Activated CD4-positive, alpha-beta T cell treated with anti-CD3 and anti-CD28 coated beads, Interleukin-2, Interleukin-6, amounts not matched to agents 100 ng/mL and 50 ng/mL, durations not matched to agents 16 hours and 8 hours (primary cell): ENCODE results near the gene MAP2.
"Not testable (repeated sequence)": the region's sequence is repeated elsewhere in the genome, so short reads cannot be mapped to it uniquely, and the experiment has no call there.

Source experiments
- DNase-seq: peaks from one replicate; pipeline ENCODE4 v3.0.0-alpha.2; 2020

MAP2 gene

DNA sequence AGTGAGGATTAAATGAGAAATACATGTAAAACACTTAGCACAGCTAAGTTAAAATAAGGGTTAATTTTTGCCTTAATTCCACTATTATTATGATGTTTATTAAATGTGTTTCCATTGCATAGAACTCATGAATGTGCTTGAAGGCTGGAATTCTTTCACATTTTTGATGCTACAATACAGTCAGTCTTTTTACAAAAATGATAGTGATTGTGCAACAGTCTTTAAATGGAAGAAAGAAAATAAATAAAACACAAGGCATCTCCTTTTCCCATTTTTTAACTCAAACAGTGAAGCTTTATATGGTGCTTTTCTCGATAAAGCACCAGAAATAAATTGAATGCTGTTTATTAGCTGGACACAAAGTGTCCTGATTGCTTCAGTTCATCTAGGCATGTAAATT is 123.9 kb downstream of the MAP2 start:
- no peak for DNase-seq

DNA sequence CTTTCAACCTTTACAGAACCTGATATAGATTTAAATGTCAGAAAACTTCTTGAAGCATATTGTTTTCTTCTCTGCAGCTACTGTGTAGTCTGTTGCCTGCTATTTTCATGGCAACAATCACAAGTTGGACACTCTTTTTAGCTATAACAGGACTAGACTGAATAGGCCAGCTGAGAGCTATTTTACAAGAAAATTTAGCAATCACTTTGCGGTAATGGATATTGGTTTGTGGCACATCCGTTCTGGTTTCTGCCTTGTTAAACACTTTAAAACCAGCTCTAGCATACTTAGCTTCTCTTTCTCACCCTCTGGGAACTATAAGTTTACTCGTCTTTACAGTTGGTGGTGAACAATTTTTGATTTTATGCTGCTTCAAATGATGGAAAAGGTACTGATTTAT is 125.7 kb downstream of the MAP2 start:
- DNase-seq, result no peak

DNA sequence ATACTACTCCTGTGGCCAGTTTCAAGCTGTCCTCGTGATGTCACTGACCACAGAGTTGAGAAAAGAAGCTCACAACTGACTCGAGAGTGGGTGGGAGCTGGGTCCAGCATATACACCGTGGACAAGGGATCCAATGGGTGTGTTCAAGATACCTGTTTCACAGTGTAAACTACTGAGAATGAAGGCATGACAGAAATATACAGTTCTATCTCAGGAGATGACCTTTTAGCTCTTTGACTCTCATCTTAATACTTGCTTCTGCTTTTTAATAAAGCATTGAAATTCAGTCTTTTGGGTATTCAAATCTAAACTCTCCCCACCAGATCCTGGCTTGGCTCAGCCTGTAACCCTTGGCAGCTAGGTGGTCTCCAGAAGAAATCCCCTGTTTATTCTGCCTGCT is 130.1 kb downstream of the MAP2 start:
- DNase-seq, result no peak

DNA sequence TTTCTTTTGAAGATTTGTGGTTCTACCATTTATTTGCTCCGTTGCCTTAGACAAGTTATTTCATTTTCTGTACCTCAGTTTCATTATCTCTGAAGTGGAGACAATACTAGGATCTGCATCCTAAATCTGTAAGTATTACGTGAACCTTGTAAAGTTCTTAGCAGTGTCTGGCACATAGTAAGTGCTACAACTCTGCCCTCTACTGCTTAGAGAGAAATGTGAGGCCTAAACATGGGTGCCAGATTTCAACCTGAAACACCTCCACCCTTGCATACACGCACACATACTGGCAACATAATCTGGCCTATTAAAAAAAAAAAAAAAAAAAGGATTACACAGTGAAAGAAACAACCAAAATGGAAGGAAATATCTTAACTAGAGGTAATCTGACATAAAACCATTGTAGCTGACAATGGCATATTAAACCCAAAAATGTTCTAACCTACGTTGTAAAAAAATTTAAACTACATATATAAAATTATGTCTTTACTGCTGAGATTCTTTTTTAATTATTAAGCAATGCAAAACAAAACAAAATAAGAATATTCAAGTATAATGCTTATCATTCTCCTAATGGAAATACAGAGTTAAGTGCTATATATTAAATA is 132.6 kb downstream of the MAP2 start:
- DNase-seq, result no peak

DNA sequence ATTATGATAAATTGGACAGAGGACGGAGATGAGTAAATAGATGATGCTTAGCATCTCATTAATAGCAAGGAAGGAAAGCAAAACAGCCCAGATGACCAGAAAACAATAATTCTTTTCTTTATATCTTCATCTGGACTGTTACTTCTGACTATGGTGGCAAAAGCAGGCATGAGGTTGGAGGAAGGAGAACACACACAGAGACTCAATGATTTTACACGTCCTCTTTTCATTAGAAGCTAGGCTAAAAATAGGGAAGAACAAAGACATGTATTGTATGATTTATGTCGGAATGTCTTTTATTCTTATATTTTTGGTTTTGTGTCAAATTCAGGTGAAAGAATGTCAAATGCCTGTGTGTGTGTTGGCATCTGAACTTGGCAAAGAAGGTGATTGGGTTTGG is 137.1 kb downstream of the MAP2 start:
- DNase-seq, result no peak

DNA sequence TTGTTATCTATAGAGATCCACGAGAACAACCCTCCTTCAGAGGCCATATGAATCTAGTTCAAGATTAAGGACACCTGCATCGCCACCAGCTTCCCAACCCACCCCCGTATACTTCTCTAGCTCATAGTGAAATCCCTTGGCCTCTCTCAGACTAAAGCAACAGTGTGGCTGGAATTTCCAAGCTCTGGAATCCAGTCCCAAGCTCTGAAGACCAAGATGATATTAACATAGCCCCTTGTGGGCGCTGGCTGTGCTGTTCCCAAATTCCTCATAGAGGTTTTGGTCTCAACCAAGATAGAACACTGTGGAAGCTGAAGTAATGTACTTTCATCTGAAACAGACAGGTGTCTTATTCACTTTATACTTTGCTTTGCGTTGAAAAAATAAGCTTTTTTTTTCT is 139.6 kb downstream of the MAP2 start:
- no peak for DNase-seq

DNA sequence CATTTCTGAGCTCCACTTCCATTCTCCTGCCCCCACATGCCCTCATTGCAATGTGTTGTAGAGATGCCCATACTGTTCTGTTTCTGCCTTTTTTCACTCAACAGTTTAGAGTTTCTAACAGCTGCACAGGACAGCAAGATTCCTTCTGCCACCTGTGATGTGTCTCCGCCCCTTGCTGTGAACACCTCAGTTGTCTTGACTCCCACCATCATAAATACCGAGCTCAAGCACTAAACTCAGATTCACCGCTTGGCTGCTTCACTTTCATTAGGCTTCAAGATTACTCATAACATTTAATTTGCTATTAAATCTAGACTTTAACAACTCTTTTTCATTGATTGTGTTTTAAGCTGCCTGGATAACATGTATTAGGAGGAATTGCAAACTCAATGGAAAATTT is 141.0 kb downstream of the MAP2 start:
- no peak for DNase-seq

DNA sequence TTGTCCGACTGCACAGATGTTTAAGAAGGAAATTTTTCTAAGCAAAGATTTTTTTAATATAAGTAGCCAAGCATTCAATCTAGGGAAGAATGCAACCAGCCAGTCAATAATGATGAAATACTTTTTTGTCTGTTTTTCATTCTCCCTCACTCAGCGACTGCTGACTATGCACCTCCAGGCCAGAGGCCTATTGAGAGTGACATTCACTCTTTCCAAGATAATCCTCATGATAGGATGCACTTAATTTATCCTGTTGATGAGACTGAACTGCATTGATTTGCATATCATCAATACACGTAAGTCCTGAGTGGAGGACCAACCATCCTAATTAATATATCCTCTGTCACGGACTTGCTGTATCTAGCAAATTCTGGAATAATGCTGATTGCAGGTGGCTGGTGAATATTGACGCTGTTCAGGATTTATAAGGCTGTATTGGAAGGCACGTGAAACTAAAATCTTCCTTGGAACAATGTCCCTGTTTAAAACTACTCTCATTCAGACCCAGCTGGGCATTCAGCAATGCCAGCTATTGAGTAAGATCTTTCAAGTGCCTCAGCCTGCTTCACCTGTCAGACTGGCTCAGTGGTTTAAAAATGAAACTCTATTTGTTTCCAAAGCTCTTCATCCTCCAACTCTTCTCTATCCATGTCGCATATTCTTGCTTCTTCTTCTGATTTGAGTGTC is 142.2 kb downstream of the MAP2 start:
- DNase-seq, result no peak

DNA sequence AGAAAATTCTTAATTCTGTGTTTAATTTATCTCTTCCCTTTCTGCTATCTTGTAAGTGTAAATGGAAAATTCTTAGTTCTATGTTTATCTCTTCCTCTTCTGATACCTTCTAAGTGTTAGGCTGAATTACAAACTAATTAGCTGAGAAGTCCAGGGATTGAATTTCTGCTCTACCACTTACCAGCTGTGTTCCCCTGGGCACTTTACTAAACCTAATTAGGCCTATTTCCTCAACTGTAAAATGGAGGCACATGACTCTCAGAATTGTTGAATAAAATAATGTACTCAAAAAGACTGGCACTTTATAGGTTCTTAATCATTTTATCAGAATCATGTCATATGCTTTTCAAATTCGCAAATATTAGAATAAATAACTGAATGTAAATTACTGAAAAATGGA is 146.3 kb downstream of the MAP2 start:
- no peak for DNase-seq

DNA sequence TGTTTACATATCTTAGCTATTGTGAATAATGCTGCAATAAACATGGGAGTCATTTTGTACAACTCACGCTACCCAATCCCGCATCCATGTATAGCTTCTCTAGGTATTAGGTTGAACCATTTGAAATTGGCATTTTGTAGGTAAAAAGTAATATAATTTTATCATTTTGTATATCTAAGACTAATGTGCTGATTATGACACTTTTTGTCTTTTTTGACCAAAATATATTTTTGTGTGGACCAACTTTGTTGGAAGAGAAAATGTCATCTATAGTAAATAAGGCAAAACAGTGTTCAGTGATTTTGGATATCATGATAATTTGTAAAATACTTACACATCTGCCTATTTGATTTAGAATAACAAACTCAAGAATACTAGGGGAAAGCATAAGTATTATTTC is 150.7 kb downstream of the MAP2 start:
- no peak for DNase-seq

DNA sequence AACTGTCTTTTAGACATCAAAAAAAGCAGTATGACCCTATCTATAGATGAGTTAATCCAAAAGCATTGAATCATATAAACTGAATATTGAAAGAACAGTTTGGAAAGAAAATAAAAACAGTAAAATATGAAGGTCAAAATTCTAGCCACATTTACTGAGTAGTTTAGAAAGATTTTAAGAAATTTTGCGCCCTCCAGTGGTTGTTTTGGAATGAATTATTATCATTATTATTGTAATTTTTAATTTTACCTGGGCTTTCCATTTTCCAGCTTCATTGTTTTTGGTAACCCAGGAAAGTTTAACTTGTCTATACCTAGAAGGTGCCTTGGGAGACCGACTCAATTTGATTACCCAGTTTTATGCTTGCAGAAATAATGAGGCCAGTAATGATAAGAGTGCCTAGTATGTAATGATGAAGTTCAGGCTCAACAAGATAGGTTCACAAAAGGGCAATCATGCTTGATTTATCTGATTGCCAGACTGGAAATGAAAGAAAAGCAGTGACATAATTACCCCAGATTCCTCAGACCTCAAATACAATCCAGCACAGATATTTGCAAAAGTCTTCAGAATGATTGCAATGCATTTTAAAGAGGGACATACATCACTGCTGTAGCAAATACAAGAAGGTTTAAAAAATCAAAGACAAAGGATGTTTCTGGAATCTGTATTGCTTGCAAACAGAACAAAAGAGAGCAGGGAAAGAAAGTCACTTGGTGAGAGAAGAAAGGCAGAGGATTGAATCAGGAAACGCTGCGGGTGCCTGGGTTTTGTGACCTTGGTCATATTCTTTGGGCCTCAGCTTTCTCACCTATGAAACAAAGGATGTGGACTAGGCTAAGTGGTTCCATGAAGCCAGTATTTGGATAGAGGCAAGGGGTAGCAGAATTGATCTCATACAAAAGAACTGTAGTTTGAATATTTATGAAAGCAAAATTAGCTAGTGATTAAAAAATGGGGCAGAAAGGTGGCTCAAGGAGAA is 153.8 kb downstream of the MAP2 start:
- DNase-seq, result peak; percentile 6

DNA sequence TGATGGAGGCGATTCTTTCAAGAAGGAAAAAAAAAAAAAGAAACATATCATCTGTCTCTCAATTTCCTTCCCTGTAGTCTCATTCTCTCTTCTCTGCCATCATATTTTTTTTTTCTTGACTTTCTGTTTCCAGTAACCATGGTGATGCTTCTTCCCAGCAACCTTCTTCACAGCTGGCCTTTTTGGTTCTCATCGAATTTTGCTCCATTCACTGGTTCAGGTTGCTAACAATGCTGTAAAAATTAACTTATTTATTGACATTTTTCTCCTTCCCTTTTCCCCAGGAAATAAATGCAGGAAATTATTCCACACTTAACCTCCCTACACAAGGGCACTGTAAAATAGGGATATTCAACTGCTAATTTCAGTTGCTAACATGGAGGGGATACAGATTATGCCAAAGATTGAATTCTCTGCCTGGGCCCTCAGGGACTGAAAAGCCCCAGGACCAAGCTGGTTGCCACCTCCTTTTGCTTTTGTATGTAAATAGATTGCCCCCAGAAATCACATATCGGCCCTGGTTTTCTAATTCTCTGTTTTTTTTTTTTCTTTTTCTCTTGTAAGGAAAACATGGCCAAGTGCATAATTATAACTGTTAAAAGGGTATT is 154.7 kb downstream of the MAP2 start:
- DNase-seq, result no peak

DNA sequence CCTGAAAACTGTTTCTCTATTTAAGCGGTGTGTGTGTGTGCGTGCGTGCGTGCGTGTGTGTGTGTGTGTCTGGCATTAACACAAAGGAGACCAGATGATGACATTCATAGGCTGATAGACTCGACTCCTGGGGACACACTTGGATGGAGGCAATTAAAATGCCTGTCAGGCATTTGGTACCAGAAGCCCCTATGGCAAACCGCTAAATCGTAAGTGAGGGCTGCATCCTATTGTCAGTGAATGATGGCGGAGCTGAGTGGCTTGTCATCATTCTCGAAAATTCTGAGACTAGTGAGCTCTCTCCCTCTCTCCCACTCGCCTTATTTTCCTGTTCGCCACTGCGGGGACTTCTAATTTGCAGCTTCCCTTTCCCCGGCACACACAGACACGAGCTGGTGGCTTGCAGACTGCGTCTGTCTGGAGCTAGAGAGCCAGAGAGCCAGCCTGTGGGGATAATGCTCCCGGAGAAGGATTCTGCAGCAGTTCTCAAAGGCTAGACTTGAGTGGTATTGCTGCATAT is 155.4 kb downstream of the MAP2 start:
- no peak for DNase-seq

DNA sequence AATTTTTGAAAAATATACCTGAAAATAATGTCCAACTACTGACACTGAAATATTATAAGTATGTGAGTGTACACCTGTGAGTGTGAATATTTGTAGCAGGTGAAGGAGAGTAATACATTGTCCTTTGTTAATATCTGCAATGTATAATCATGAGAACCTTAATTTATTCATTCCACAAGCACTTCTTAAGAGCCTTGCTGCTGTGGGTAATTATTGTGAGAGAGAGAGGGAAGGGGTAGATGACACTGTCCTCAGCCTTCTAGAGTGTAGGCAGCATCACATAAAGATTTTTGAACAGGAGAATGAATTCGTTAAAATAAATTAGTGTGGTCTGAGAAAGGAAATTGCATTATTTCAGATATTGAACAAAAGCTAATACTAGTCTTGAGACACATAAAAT is 157.2 kb downstream of the MAP2 start:
- DNase-seq, result no peak

DNA sequence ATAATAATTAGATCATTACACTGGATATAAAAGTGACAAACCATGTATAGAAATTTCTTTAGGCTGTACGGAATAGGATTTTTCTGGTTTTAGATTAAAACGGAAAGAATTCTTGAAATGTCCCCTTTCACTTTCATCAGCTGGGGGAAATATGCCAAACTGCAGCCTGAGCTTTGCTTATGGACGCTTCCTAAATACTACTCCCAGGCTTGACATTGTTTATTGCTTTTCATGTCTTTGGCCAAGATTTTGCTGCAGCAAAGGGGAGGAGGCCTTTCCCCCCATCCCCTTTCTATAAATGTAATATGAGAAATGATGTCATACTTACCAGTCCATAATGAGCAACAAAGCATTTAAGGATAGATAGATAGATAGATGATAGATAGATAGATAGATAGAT is 158.4 kb downstream of the MAP2 start:
- DNase-seq, result no peak

DNA sequence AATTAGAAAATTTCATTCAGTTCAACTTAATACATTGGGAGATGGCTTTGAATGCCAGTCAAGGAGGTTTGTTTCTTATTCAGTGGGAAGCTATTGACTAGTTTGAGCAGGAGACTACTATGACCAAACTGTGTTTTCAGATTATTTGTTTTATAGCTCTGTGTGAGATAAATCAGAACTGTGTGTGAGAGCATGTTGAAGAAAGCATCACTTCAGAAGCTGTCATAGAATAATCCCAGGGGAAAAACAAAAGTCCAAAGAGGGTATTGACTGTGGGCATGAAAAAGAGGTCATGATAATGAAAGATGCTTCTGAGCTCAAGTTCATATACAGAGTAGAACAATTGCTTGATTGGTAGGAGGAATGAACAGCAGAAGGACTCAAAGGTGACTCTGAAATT is 160.6 kb downstream of the MAP2 start:
- no peak for DNase-seq

DNA sequence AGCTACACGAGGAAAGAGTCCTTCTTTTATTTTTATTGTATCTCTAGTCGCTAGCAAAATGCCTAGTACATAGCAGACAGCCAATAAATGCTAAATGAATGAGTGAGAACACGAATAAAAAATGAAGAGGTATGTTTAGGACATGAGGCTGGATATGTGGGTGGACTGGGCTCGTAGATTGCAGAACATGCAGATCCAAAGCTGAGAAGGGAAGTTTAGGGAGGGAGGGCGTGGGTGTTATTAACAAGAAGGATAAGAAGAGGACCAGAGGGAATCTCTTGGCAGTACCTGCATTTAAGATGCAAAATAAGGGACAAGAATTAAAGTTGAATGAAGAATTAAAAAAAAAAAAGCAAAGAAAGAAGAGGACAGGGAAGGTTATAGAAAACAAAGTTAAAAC is 161.1 kb downstream of the MAP2 start:
- DNase-seq, result no peak

DNA sequence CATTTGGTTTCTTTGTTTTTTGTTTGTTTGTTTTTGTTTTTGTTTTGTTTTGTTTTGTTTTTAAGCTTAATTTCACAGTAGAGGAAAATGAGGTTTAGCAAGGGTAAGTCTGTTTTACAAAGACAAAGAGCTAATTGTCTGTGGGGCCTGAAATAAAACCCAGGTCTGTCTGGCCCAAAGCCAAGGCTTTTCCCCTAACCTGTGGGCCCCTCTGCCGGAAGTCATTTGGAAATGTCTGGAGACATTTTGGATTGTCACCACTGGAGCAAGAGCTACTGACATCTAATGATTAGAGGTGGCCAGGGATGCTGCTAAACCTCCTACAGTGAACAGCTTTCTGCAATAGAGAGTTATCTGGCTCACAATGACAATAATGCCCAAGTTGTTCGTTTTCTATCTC is 167.2 kb downstream of the MAP2 start:
- DNase-seq, result no peak

DNA sequence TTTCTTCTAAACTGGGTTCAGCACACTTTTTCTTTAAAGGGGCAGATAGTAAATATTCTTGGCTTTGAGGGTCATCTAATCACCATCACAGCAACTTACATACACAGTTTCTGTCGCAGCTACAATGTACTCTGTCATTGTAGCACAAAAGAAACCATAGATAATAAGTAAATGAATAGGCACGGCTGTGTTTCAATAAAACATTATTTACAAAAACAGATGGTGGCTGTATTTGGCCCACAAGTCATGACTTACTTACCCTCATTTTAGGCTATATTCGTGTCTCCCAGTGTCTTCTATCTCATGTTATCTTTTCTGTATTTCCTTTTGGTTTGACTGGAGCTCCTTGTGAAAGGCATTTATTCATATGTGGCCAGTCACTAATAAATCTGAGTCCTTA is 168.3 kb downstream of the MAP2 start:
- DNase-seq, result no peak

DNA sequence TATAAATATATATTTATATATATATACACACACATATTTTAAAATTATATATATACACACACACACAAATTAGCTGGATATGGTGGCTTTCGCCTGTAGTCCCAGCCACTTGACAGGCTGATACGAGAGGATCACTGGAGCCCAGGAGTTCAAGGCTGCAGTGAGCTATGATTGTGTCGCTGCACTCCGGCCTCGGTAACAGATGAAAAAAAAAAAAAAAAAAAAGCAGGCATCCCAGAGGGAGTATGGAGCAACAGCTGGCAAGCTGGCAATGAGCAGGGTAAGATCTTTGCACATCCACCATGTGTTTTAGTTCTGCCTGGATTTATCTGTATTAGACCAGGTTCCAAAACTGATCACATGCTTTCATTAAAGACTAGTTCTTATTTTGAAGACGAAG is 170.1 kb downstream of the MAP2 start:
- no peak for DNase-seq

DNA sequence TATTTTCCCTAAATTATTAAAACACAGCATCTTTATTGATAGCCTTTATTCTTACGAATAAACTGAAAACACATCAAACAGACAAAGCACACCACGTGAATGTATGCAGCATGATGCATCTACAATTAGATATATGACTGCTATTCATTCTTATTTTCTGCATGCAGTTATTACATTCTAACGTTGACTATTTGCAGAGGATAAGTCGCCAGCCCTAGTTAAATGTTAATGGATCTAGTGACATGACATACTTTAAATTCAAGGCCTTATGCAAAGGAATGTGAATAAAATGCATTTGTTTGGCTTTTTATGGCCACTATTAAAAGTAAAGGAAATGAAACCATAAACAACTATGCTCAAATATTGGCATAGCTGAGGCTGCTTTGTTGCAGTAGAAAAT is 172.4 kb downstream of the MAP2 start:
- no peak for DNase-seq

DNA sequence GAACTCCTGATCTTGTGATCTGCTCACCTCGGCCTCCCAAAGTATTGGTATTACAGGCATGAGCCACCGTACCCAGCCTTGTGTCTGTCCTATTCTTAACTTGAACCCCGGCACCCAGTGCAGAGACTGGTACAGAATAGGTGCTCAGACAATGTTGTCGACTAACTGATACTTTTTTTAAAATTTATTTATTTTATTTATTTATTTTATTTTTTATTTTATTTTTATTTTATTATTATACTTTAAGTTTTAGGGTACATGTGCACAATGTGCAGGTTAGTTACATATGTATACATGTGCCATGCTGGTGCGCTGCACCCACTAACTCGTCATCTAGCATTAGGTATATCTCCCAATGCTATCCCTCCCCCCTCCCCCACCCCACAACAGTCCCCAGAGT is 174.4 kb downstream of the MAP2 start:
- DNase-seq, result not testable (repeated sequence)
